A549 (cell line): Measurements from ENCODE around the gene TNP1. TPM values are rescaled to one million over a fixed set of nuclear protein-coding genes. Genes with fewer than 3 reads are reported as not detected.

Source experiments
- ATAC-seq, 2 experiments: fragments of 200-7000 bp in 1 of 2; fragments of >200 bp in 1 of 2; cut with Nextera tagmentation in 1 of 2; cut with Tn5 transposase in 1 of 2; 3 replicates each; pipeline versions ENCODE4 v1.8.0 to v1.9.1; 2018 to 2020; ENCODE audit warnings: mild to moderate bottlenecking in 1 of 2, moderate library complexity in 1 of 2
- CTCF ChIA-PET: fragments of 300-600 bp; sonication (Branson Sonifier 250); formaldehyde crosslinking; extraction: SDS; loops from one replicate; lab custom pipeline; 2021; ENCODE audit warnings: antibody characterized with exemption, inconsistent platforms; lab: Yijun Ruan, JAX
- POLR2A ChIA-PET: fragments of 350-600 bp; formaldehyde crosslinking; extraction: SDS; loops from one replicate; lab custom pipeline; 2021; ENCODE audit warnings: antibody characterized with exemption, inconsistent platforms; lab: Yijun Ruan, JAX
- DNase-seq, 2 experiments: peaks; one replicate each; pipeline versions ENCODE4 v3.0.0 to v3.0.0-alpha.2; 2011 to 2016; ENCODE audit warnings: low read depth in 1 of 2, low spot score in 1 of 2
- FAIRE-seq: peaks from 2 replicates; lab custom pipeline; 2011; peaks lifted over from hg19 to GRCh38; lab: Jason Lieb, UNC
- H3K27ac ChIP-seq, 2 experiments: fragments of >200 bp; sonication (Bioruptor Twin); formaldehyde crosslinking; 3 replicates each; pipeline ENCODE4 v1.5.1; 2016 to 2017
- H3K4me1 ChIP-seq: fragments of >200 bp; sonication (Bioruptor Twin); formaldehyde crosslinking; 3 replicates; pipeline ENCODE4 v1.6.1; 2016
- H3K4me2 ChIP-seq: fragments of >200 bp; sonication (Bioruptor Twin); formaldehyde crosslinking; 3 replicates; pipeline ENCODE4 v1.6.1; 2016
- H3K4me3 ChIP-seq: fragments of >200 bp; sonication (Bioruptor Twin); formaldehyde crosslinking; 3 replicates; pipeline ENCODE4 v1.5.1; 2016
- H3K9me3 ChIP-seq: fragments of >200 bp; sonication (Bioruptor Twin); formaldehyde crosslinking; 3 replicates; pipeline ENCODE4 v1.6.1; 2016
- BHLHE40 ChIP-seq: IDR thresholded peaks from 2 replicates; pipeline ENCODE4 v1.6.1; 2012; ENCODE audit warnings: low read depth, low read length, inconsistent platforms
- CEBPB ChIP-seq, 2 experiments: fragments of >200 bp in 1 of 2; sonication (Bioruptor Twin) in 1 of 2; formaldehyde crosslinking in 1 of 2; IDR thresholded peaks; 2 replicates each; pipeline ENCODE4 v1.6.1; 2012 to 2016
- CHD2 ChIP-seq: fragments of 150-350 bp; IDR thresholded peaks from 2 replicates; pipeline ENCODE4 v1.6.1; 2014; ENCODE audit warnings: low read length; ENCODE audit not compliant: partially characterized antibody
- EHF ChIP-seq: fragments of 250-450 bp; sonication (Bioruptor Pico); IDR thresholded peaks from 2 replicates; pipeline ENCODE4 v1.5.0; 2020; ENCODE audit warnings: mild to moderate bottlenecking
- JUN ChIP-seq, 2 experiments: fragments of >200 bp; sonication (Bioruptor Twin); formaldehyde crosslinking; IDR thresholded peaks; 2 replicates in 1 of 2; 3 replicates in 1 of 2; pipeline ENCODE4 v1.6.1; 2016 to 2017
- JUNB ChIP-seq: fragments of >200 bp; sonication (Bioruptor Twin); formaldehyde crosslinking; IDR thresholded peaks from 2 replicates; pipeline ENCODE4 v1.6.1; 2016
- NFE2L2 ChIP-seq: fragments of 150-350 bp; conservative IDR thresholded peaks from 2 replicates; pipeline ENCODE4 v1.6.1; 2014; ENCODE audit warnings: low read length
- RAD21 ChIP-seq, 2 experiments: fragments of >200 bp in 1 of 2; sonication (Bioruptor Twin) in 1 of 2; formaldehyde crosslinking in 1 of 2; IDR thresholded peaks in 1 of 2; conservative IDR thresholded peaks in 1 of 2; 2 replicates in 1 of 2; 3 replicates in 1 of 2; pipeline ENCODE4 v1.6.1; 2012 to 2018; ENCODE audit warnings: inconsistent platforms in 1 of 2
- RCOR1 ChIP-seq: fragments of 150-350 bp; IDR thresholded peaks from 2 replicates; pipeline ENCODE4 v1.6.1; 2014; ENCODE audit warnings: antibody characterized with exemption, low read length, low read depth
- TFCP2L1 ChIP-seq: fragments of 250-450 bp; sonication (Bioruptor Pico); IDR thresholded peaks from 2 replicates; pipeline ENCODE4 v1.5.0; 2021; ENCODE audit warnings: mild to moderate bottlenecking
- TP53 ChIP-seq: fragments of 250-450 bp; sonication (Bioruptor Pico); IDR thresholded peaks from 2 replicates; pipeline ENCODE4 v1.5.0; 2021; ENCODE audit warnings: mild to moderate bottlenecking, moderate library complexity
- ZNF302 ChIP-seq: fragments of 250-450 bp; sonication (Bioruptor Pico); IDR thresholded peaks from 2 replicates; pipeline ENCODE4 v1.9.0; 2021; ENCODE audit warnings: inconsistent platforms, mild to moderate bottlenecking, moderate library complexity
- WGBS: methylation state at CpG from one replicate; pipeline ENCODE4 v1.1.6; 2017; ENCODE audit errors: missing lambda C conversion rate; 5-methylcytosine and 5-hydroxymethylcytosine counted together
- polyA plus RNA-seq, 4 experiments: library from polyadenylated mRNA; depleted of rRNA in 3 of 4; stranded (reverse); fragments of >200 nt; fragmentation: RNase III in 1 of 4; extraction: RNeasy Plus Mini Kit Qiagen cat#74134 plus additional on column Dnase treatment in 1 of 4; gene quantifications; 2 replicates in 3 of 4; 3 replicates in 1 of 4; pipeline ENCODE4 v1.2.3, GENCODE V29; 2011 to 2017
- TF ChIP-seq, protein P1 (sequence below): fragments of 200-600 bp; sonication (generic); IDR thresholded peaks from 2 replicates; pipeline ENCODE4 v1.6.1; 2016; ENCODE audit warnings: antibody characterized with exemption, mild to moderate bottlenecking, moderate library complexity
- TF ChIP-seq, protein P2 (sequence below): fragments of 250-450 bp; sonication (Bioruptor Pico); IDR thresholded peaks from 2 replicates; pipeline ENCODE4 v1.5.0; 2020; ENCODE audit warnings: low read depth, mild to moderate bottlenecking, moderate library complexity
- TF ChIP-seq, protein P3 (sequence below): fragments of >200 bp; sonication (Bioruptor Twin); formaldehyde crosslinking; IDR thresholded peaks from 3 replicates; pipeline ENCODE4 v1.5.1; 2016
- TF ChIP-seq, protein P4 (sequence below): fragments of 450-650 bp; IDR thresholded peaks from 2 replicates; pipeline ENCODE4 v1.6.1; 2014; ENCODE audit warnings: antibody characterized with exemption

The TNP1 gene
- polyA plus RNA-seq, 2 of the 4 experiments (the other 2 are of a cell fraction): not detected

DNA sequence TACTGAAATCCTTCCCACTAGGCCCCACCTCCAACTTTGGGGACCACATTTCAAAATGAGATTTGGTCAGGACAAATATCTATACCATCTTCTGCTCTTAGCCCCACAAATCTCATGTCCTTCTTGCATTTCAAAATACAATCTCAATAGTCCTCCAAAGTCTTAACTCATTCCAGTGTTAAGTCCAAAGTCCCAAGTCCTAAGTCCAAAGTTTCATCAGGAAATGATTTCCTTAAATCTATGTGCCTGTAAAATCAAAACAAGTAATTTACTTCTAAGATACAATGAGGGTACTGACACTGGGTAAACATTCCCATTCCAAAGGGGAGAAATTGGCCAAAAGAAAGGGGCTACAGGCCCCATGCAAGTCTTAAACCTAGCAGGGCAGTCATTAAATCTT is 40.5 kb upstream of the TNP1 start (continued):
- TF ChIP-seq, protein P1, sequence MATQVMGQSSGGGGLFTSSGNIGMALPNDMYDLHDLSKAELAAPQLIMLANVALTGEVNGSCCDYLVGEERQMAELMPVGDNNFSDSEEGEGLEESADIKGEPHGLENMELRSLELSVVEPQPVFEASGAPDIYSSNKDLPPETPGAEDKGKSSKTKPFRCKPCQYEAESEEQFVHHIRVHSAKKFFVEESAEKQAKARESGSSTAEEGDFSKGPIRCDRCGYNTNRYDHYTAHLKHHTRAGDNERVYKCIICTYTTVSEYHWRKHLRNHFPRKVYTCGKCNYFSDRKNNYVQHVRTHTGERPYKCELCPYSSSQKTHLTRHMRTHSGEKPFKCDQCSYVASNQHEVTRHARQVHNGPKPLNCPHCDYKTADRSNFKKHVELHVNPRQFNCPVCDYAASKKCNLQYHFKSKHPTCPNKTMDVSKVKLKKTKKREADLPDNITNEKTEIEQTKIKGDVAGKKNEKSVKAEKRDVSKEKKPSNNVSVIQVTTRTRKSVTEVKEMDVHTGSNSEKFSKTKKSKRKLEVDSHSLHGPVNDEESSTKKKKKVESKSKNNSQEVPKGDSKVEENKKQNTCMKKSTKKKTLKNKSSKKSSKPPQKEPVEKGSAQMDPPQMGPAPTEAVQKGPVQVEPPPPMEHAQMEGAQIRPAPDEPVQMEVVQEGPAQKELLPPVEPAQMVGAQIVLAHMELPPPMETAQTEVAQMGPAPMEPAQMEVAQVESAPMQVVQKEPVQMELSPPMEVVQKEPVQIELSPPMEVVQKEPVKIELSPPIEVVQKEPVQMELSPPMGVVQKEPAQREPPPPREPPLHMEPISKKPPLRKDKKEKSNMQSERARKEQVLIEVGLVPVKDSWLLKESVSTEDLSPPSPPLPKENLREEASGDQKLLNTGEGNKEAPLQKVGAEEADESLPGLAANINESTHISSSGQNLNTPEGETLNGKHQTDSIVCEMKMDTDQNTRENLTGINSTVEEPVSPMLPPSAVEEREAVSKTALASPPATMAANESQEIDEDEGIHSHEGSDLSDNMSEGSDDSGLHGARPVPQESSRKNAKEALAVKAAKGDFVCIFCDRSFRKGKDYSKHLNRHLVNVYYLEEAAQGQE: no peak
- TF ChIP-seq, protein P2, sequence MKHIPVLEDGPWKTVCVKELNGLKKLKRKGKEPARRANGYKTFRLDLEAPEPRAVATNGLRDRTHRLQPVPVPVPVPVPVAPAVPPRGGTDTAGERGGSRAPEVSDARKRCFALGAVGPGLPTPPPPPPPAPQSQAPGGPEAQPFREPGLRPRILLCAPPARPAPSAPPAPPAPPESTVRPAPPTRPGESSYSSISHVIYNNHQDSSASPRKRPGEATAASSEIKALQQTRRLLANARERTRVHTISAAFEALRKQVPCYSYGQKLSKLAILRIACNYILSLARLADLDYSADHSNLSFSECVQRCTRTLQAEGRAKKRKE (CRISPR knock-in tag): no peak
- no peak for TF ChIP-seq TP53 (CRISPR knock-in tag)
- no peak for TF ChIP-seq BHLHE40
- TF ChIP-seq RAD21 (conservative IDR thresholded peaks at IDR 0.05 in 1 of 2, IDR thresholded peaks at IDR 0.05 in 1 of 2): no peak
- TF ChIP-seq, protein P3, sequence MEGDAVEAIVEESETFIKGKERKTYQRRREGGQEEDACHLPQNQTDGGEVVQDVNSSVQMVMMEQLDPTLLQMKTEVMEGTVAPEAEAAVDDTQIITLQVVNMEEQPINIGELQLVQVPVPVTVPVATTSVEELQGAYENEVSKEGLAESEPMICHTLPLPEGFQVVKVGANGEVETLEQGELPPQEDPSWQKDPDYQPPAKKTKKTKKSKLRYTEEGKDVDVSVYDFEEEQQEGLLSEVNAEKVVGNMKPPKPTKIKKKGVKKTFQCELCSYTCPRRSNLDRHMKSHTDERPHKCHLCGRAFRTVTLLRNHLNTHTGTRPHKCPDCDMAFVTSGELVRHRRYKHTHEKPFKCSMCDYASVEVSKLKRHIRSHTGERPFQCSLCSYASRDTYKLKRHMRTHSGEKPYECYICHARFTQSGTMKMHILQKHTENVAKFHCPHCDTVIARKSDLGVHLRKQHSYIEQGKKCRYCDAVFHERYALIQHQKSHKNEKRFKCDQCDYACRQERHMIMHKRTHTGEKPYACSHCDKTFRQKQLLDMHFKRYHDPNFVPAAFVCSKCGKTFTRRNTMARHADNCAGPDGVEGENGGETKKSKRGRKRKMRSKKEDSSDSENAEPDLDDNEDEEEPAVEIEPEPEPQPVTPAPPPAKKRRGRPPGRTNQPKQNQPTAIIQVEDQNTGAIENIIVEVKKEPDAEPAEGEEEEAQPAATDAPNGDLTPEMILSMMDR: no peak

DNA sequence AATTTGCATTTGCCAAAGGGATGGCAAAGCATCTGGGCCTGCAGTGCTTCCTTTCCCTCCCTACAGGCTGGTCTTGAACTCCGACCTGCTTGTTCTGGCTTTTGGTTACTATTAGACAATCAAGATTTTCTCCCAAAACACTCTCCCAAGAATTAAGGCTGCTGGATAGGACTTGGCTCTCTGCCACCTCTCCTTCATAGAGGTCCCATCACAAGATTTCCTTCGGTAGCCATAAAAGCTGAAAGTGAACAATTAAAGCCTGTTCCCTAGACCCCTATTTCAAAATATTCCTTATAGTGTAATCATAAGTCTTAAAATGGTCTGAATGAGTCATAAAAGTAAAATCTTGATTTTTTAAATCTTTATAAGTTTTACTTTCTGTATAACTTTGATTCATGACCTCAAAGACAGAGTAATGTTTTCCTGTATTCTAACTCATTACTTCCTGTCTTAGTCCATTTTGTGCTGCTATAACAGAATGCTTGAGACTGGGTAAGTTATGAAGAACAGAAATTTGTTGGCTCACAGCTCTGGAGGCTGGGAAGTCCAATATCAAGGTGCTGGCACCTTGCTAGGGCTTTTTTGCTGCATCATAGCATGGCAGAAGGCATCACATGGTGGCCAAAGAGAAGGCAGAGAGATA is 37.8 kb upstream of the TNP1 start:
- 45% methylated on average over 2 of the region's 2 CpGs for WGBS
- Histone ChIP-seq H3K4me2 (no peak overlapping the region), H3K4me1 (no peaks in the 10 kb centered on the region), H3K9me3 (no peaks in the 10 kb centered on the region), H3K4me3 (no peak overlapping the region), H3K27ac (no peak overlapping the region)
- FAIRE-seq (no peak), ATAC-seq (no peak), DNase-seq (no peak)
- ChIA-PET CTCF (no interaction called here), POLR2A (no interaction called here)
- TF ChIP-seq CHD2 (no peak), CEBPB (IDR thresholded peaks at IDR 0.05) (no peak), NFE2L2 (no peak), JUN (IDR thresholded peaks at IDR 0.05) (no peak), ZNF302 (CRISPR knock-in tag) (no peak)
- TF ChIP-seq, protein P4, sequence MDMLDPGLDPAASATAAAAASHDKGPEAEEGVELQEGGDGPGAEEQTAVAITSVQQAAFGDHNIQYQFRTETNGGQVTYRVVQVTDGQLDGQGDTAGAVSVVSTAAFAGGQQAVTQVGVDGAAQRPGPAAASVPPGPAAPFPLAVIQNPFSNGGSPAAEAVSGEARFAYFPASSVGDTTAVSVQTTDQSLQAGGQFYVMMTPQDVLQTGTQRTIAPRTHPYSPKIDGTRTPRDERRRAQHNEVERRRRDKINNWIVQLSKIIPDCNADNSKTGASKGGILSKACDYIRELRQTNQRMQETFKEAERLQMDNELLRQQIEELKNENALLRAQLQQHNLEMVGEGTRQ: no peak

DNA sequence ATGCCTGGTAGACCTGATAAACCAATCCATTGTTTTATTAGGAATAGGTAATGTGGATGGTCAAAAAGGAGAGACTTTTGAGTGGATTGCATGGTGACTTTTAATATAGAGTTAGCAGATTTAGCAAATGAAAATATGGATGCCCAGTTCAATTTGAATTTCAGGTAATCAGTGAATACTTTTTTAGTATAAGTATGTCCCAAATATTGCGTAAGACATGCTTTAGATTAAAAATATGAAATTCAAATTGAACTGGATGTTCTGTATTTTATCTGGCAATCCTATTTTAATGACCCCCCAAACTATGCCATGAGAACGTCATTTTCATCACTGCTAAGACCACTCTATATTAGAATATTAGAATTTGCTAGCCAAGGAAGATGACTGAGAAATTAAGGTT is 30.3 kb upstream of the TNP1 start:
- ATAC-seq: no peak
- Histone ChIP-seq H3K4me1 (no peaks in the 10 kb centered on the region), H3K27ac (no peak overlapping the region), H3K9me3 (no peaks in the 10 kb centered on the region), H3K4me2 (no peak overlapping the region), H3K4me3 (no peak overlapping the region)
- FAIRE-seq: no peak
- DNase-seq: no peak
- POLR2A ChIA-PET: no interaction called here
- TF ChIP-seq EHF (no peak), JUNB (no peak), TFCP2L1 (CRISPR knock-in tag) (no peak), RCOR1 (no peak), JUN (IDR thresholded peaks at IDR 0.05) (no peak), CEBPB (IDR thresholded peaks at IDR 0.05) (no peak), TP53 (CRISPR knock-in tag) (no peak), CHD2 (no peak)
- TF ChIP-seq, protein P2 (CRISPR knock-in tag): no peak
- TF ChIP-seq, protein P1: no peak
- CTCF ChIA-PET: interaction anchor here (0.8 kb wide), 1 partner anchor 823 kb away, joined by 3 read pairs; no protein-coding TSS in a partner anchor
- 42% methylated on average over 2 of the region's 2 CpGs for WGBS
